Measurements from ENCODE around the gene WDFY2. TPM values are rescaled to one million over a fixed set of nuclear protein-coding genes. Genes with fewer than 3 reads are reported as not detected.

Gene WDFY2
- total and polyA plus RNA-seq, 2 of the 8 experiments (the other 6 are each of a cell fraction or from before 2014, with no cell fraction given), result 13.9 to 29.0 TPM

- TF ChIP-seq, protein P1, sequence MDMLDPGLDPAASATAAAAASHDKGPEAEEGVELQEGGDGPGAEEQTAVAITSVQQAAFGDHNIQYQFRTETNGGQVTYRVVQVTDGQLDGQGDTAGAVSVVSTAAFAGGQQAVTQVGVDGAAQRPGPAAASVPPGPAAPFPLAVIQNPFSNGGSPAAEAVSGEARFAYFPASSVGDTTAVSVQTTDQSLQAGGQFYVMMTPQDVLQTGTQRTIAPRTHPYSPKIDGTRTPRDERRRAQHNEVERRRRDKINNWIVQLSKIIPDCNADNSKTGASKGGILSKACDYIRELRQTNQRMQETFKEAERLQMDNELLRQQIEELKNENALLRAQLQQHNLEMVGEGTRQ (IDR thresholded peaks at IDR 0.05; ENCODE audit: low read length), result no peak
- no peak for TF ChIP-seq POLR2A (IDR thresholded peaks at IDR 0.05; ENCODE audit: control extremely low read depth in 1 of 2, low read depth in 2 of 2, low read length in 2 of 2)
- no peak for TF ChIP-seq POLR2AphosphoS5 (IDR thresholded peaks at IDR 0.05; ENCODE audit: low read depth, low read length)
- TF ChIP-seq CTCF (IDR thresholded peaks at IDR 0.05; ENCODE audit: control extremely low read depth in 1 of 3, insufficient read depth in 1 of 3, low read depth in 1 of 3, low read length in 3 of 3), result no peak
- TF ChIP-seq HDAC2 (IDR thresholded peaks at IDR 0.05; ENCODE audit: borderline replicate concordance in 1 of 2, low read depth in 2 of 2, low read length in 2 of 2), result no peak
- TF ChIP-seq ATF2 (IDR thresholded peaks at IDR 0.05; ENCODE audit: low read length), result no peak
These were observed 229.8 kb downstream of the WDFY2 start (continued) for GRCh38 chr13:51814071-51814470.

All from H1 (cell line).